Fibroblast of the aortic adventitia (primary cell): Measurements from ENCODE around the gene TSBP1. TPM values are rescaled to one million over a fixed set of nuclear protein-coding genes. Genes with fewer than 3 reads are reported as not detected.

Experiments
- DNase-seq: peaks from one replicate; pipeline ENCODE4 v3.0.0-alpha.2; 2010; ENCODE audit warnings: low read depth
- H3K4me3 ChIP-seq: 2 replicates; pipeline ENCODE4 v1.5.1; 2011; ENCODE audit warnings: low read depth, mild to moderate bottlenecking, control low read depth, low read length, moderate library complexity
- small RNA-seq: library from RNA; depleted of rRNA; stranded (forward); fragments of <200 nt; gene quantifications from one replicate; pipeline ENCODE3, GENCODE V24; 2012
- total RNA-seq: library from RNA; depleted of rRNA; stranded (reverse); fragments of >200 nt; gene quantifications from 2 replicates; pipeline ENCODE4 v1.2.3, GENCODE V29; 2012; ENCODE audit warnings: low replicate concordance
- TF ChIP-seq, protein P1 (sequence below): IDR thresholded peaks from 2 replicates; pipeline ENCODE4 v1.5.1; 2011; ENCODE audit warnings: mild to moderate bottlenecking, low read length, control low read depth, inconsistent platforms; ENCODE audit not compliant: insufficient read depth

Gene TSBP1
- total RNA-seq, 1 donor, result not detected

- DNase-seq, result peak; percentile 27
- no peak overlapping the region for H3K4me3 ChIP-seq
- TF ChIP-seq, protein P1, sequence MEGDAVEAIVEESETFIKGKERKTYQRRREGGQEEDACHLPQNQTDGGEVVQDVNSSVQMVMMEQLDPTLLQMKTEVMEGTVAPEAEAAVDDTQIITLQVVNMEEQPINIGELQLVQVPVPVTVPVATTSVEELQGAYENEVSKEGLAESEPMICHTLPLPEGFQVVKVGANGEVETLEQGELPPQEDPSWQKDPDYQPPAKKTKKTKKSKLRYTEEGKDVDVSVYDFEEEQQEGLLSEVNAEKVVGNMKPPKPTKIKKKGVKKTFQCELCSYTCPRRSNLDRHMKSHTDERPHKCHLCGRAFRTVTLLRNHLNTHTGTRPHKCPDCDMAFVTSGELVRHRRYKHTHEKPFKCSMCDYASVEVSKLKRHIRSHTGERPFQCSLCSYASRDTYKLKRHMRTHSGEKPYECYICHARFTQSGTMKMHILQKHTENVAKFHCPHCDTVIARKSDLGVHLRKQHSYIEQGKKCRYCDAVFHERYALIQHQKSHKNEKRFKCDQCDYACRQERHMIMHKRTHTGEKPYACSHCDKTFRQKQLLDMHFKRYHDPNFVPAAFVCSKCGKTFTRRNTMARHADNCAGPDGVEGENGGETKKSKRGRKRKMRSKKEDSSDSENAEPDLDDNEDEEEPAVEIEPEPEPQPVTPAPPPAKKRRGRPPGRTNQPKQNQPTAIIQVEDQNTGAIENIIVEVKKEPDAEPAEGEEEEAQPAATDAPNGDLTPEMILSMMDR, result no peak
Measured at GRCh38 chr6:32244270-32244669, 127.4 kb downstream of the TSBP1 start.

Small RNA genes lying within 50 kb of the gene (small RNA-seq; reads per million reads assigned to genes)
- gene RNU6-603P, result not detected

Other genes with a start within 250 kb of the TSBP1 start
- gene ATF6B, start 243.7 kb downstream of the TSBP1 start, total RNA-seq, result 23.8 and 40.6 TPM in 2 replicates
- 5.6 and 7.9 TPM in 2 replicates for gene FKBPL, start 241.6 kb downstream of the TSBP1 start, total RNA-seq
- 0.41 and 0.54 TPM in 2 replicates for gene PRRT1, start 220.0 kb downstream of the TSBP1 start, total RNA-seq
- gene PPT2, start 217.8 kb downstream of the TSBP1 start, total RNA-seq, result 7.1 and 30.2 TPM in 2 replicates
- 0.16 and 0.72 TPM in 2 replicates for gene EGFL8, start 207.3 kb downstream of the TSBP1 start, total RNA-seq
- gene AGPAT1, start 195.8 kb downstream of the TSBP1 start, total RNA-seq, result 19.1 and 41.1 TPM in 2 replicates
- gene RNF5, start 193.5 kb downstream of the TSBP1 start, total RNA-seq, result 13.2 and 43.5 TPM in 2 replicates
- gene AGER, start 187.7 kb downstream of the TSBP1 start, total RNA-seq, result 0.16 and 0.18 TPM in 2 replicates
- gene PBX2, start 181.7 kb downstream of the TSBP1 start, total RNA-seq, result 6.5 and 19.6 TPM in 2 replicates
- 0.90 TPM in 1 of 2 replicates, not detected in the other for gene GPSM3, start 179.3 kb downstream of the TSBP1 start, total RNA-seq
- gene NOTCH4, start 147.8 kb downstream of the TSBP1 start, total RNA-seq, result 1.1 and 2.2 TPM in 2 replicates
- not detected in 2 replicates for gene BTNL2, start 35.3 kb upstream of the TSBP1 start, total RNA-seq
- gene HLA-DRA, start 68.0 kb upstream of the TSBP1 start, total RNA-seq, result 0.45 TPM in 1 of 2 replicates, not detected in the other
- not detected in 2 replicates for gene HLA-DRB5, start 158.4 kb upstream of the TSBP1 start, total RNA-seq
- 0.09 and 0.90 TPM in 2 replicates for gene HLA-DRB1, start 217.9 kb upstream of the TSBP1 start, total RNA-seq